Neuronal stem cell (in vitro differentiated cells): ENCODE results near the gene CDC26.
"Not testable (repeated sequence)": the region's sequence is repeated elsewhere in the genome, so short reads cannot be mapped to it uniquely, and the experiment has no call there.

ENCODE experiments used
- DNase-seq: peaks from one replicate; pipeline ENCODE4 v3.0.0-alpha.2; 2013; ENCODE audit warnings: low spot score
- H2AFZ ChIP-seq: one replicate; pipeline ENCODE4 v1.6.1; 2013; ENCODE audit warnings: mild to moderate bottlenecking, low read length, inconsistent platforms
- H2AK5ac ChIP-seq: 2 replicates; pipeline ENCODE4 v1.6.1; 2013; ENCODE audit warnings: low read depth, mild to moderate bottlenecking, inconsistent platforms, low read length, moderate library complexity, mixed read lengths
- H2BK120ac ChIP-seq: 2 replicates; pipeline ENCODE4 v1.6.1; 2013; ENCODE audit warnings: low read depth, mild to moderate bottlenecking, inconsistent platforms, low read length, moderate library complexity, mixed read lengths
- H2BK12ac ChIP-seq: one replicate; pipeline ENCODE4 v1.6.1; 2013; ENCODE audit warnings: low read length, inconsistent platforms
- H2BK15ac ChIP-seq: 2 replicates; pipeline ENCODE4 v1.6.1; 2013; ENCODE audit warnings: mild to moderate bottlenecking, low read length, inconsistent platforms, mixed read lengths
- H2BK5ac ChIP-seq: one replicate; pipeline ENCODE4 v1.6.1; 2013; ENCODE audit warnings: inconsistent platforms, mild to moderate bottlenecking, low read length, moderate library complexity
- H3K14ac ChIP-seq: one replicate; pipeline ENCODE4 v1.6.1; 2013; ENCODE audit warnings: low read length, inconsistent platforms
- H3K18ac ChIP-seq: 2 replicates; pipeline ENCODE4 v1.6.1; 2013; ENCODE audit warnings: low read length, inconsistent platforms
- H3K23ac ChIP-seq: 2 replicates; pipeline ENCODE4 v1.6.1; 2013; ENCODE audit warnings: low read depth, mild to moderate bottlenecking, mixed read lengths, low read length, inconsistent platforms; ENCODE audit not compliant: poor library complexity
- H3K27ac ChIP-seq: replicated peaks from 3 replicates; pipeline ENCODE4 v1.5.1; 2013; ENCODE audit warnings: low read length, inconsistent platforms
- H3K27me3 ChIP-seq, 3 experiments: 2 replicates each; pipeline ENCODE4 v1.6.1; 2013; ENCODE audit warnings: low read length in 3 of 3, mild to moderate bottlenecking in 2 of 3, inconsistent platforms in 1 of 3, low read depth in 1 of 3, mixed read lengths in 1 of 3, moderate library complexity in 1 of 3; ENCODE audit not compliant: control insufficient read depth in 3 of 3, insufficient read depth in 3 of 3
- H3K36me3 ChIP-seq, 2 donors: replicated peaks in 1 of 2; 2 replicates each; pipeline ENCODE4 v1.6.1; 2013; ENCODE audit warnings: low read length in 2 of 2; ENCODE audit not compliant: control insufficient read depth in 2 of 2, insufficient read depth in 2 of 2
- H3K4ac ChIP-seq: 2 replicates; pipeline ENCODE4 v1.6.1; 2013; ENCODE audit warnings: inconsistent platforms, mild to moderate bottlenecking, low read length, moderate library complexity
- H3K4me1 ChIP-seq, 2 donors: 1 replicate in 1 of 2; 2 replicates in 1 of 2; pipeline ENCODE4 v1.6.1; 2013; ENCODE audit warnings: low read length in 2 of 2, low read depth in 1 of 2; ENCODE audit not compliant: control insufficient read depth in 2 of 2, insufficient read depth in 1 of 2
- H3K4me2 ChIP-seq: one replicate; pipeline ENCODE4 v1.6.1; 2013; ENCODE audit warnings: mild to moderate bottlenecking, low read length, inconsistent platforms; ENCODE audit not compliant: insufficient read depth, poor library complexity, severe bottlenecking
- H3K4me3 ChIP-seq, 2 donors: 2 replicates each; pipeline ENCODE4 v1.5.1; 2013; ENCODE audit warnings: low read length in 2 of 2, mild to moderate bottlenecking in 2 of 2, inconsistent platforms in 1 of 2, moderate library complexity in 1 of 2
- H3K79me1 ChIP-seq: one replicate; pipeline ENCODE4 v1.6.1; 2013; ENCODE audit warnings: low read depth, mild to moderate bottlenecking, inconsistent platforms, low read length, moderate library complexity
- H3K9ac ChIP-seq: one replicate; pipeline ENCODE4 v1.6.1; 2013; ENCODE audit warnings: mild to moderate bottlenecking, low read depth, low read length, inconsistent platforms; ENCODE audit not compliant: poor library complexity
- H3K9me3 ChIP-seq, 2 donors: replicated peaks in 1 of 2; 2 replicates each; pipeline versions ENCODE3 to v1.6.1; 2013; ENCODE audit warnings: low read length in 2 of 2, mild to moderate bottlenecking in 2 of 2, inconsistent platforms in 1 of 2, low read depth in 1 of 2, mixed read lengths in 1 of 2, moderate library complexity in 1 of 2; ENCODE audit not compliant: control insufficient read depth in 2 of 2, insufficient read depth in 1 of 2
- H4K8ac ChIP-seq: one replicate; pipeline ENCODE4 v1.6.1; 2013; ENCODE audit warnings: low read depth, mild to moderate bottlenecking, inconsistent platforms, low read length, moderate library complexity
- H4K91ac ChIP-seq: one replicate; pipeline ENCODE4 v1.6.1; 2013; ENCODE audit warnings: low read length, low read depth, mild to moderate bottlenecking, inconsistent platforms; ENCODE audit not compliant: poor library complexity
- WGBS, 2 donors: extraction: QIAGEN DNeasy Blood & Tissue Kit; methylation state at CpG; one replicate each; pipeline ENCODE4 v1.1.7; 2013; ENCODE audit warnings: missing lambda C conversion rate in 2 of 2, mixed read lengths in 1 of 2; ENCODE audit not compliant: insufficient read length in 2 of 2, insufficient replicate concordance in 1 of 2; ENCODE audit errors: extremely low coverage in 2 of 2; 5-methylcytosine and 5-hydroxymethylcytosine counted together

CDC26 gene

GRCh38 chr9:113249661-113250060, 25.7 kb downstream of the CDC26 start:
- not testable (repeated sequence) for H3K36me3 ChIP-seq, H4K8ac ChIP-seq, DNase-seq, H2AFZ ChIP-seq, H3K4me2 ChIP-seq, H3K79me1 ChIP-seq, H3K27me3 ChIP-seq, H2BK15ac ChIP-seq, H2AK5ac ChIP-seq, H3K9me3 ChIP-seq, H3K27ac ChIP-seq, H3K4ac ChIP-seq, H2BK12ac ChIP-seq, H3K14ac ChIP-seq, H3K9ac ChIP-seq, H3K4me3 ChIP-seq, H4K91ac ChIP-seq, H2BK120ac ChIP-seq, H3K4me1 ChIP-seq, H3K23ac ChIP-seq, H2BK5ac ChIP-seq, H3K18ac ChIP-seq
- no CpG with 5 or more reads among the region's 2 CpGs for WGBS, 2 donors

- Histone ChIP-seq H4K91ac (no peak overlapping the region), H2BK5ac (no peak overlapping the region), H3K14ac (no peak overlapping the region), H3K23ac (no peak overlapping the region), H2BK120ac (no peak overlapping the region), H3K36me3 (no peaks in the 10 kb centered on the region), H3K4ac (no peak overlapping the region), H3K27ac (no peak overlapping the region), H3K9me3 (peaks cover 2% of the 10 kb centered on the region in 2 donors), H3K9ac (no peak overlapping the region), H3K4me1 (no peaks in the 10 kb centered on the region), H3K18ac (no peak overlapping the region), H2AFZ (no peak overlapping the region), H2BK12ac (no peak overlapping the region), H3K27me3 (no peaks in the 10 kb centered on the region), H4K8ac (no peak overlapping the region), H3K79me1 (no peaks in the 10 kb centered on the region), H3K4me2 (no peak overlapping the region), H3K4me3 (no peak overlapping the region), H2AK5ac (no peak overlapping the region), H2BK15ac (no peak overlapping the region)
- no peak for DNase-seq
Measured at GRCh38 chr9:113247640-113248039, 27.7 kb downstream of the CDC26 start.

GRCh38 chr9:113246928-113247327, 28.4 kb downstream of the CDC26 start:
- H3K79me1 ChIP-seq = no peaks in the 10 kb centered on the region
- no peak overlapping the region for H3K4me3 ChIP-seq
- H2AK5ac ChIP-seq = no peak overlapping the region
- H3K14ac ChIP-seq = no peak overlapping the region
- H3K23ac ChIP-seq = no peak overlapping the region
- H3K36me3 ChIP-seq = no peaks in the 10 kb centered on the region
- no peak overlapping the region for H3K18ac ChIP-seq
- no peak overlapping the region for H2AFZ ChIP-seq
- H4K91ac ChIP-seq = no peak overlapping the region
- no CpG with 5 or more reads among the region's 6 CpGs for WGBS, 2 donors
- no peak overlapping the region for H3K4me2 ChIP-seq
- peaks cover 2% of the 10 kb centered on the region in 2 donors for H3K9me3 ChIP-seq
- no peak overlapping the region for H4K8ac ChIP-seq
- no peak overlapping the region for H3K9ac ChIP-seq
- H3K27ac ChIP-seq = no peak overlapping the region
- no peak overlapping the region for H2BK120ac ChIP-seq
- DNase-seq = no peak
- no peaks in the 10 kb centered on the region for H3K27me3 ChIP-seq
- H2BK12ac ChIP-seq = no peak overlapping the region
- no peak overlapping the region for H3K4ac ChIP-seq
- H2BK15ac ChIP-seq = no peak overlapping the region
- H2BK5ac ChIP-seq = no peak overlapping the region
- no peaks in the 10 kb centered on the region for H3K4me1 ChIP-seq

- no peak overlapping the region for H3K27ac ChIP-seq
- H3K79me1 ChIP-seq = no peaks in the 10 kb centered on the region
- no peak overlapping the region for H3K23ac ChIP-seq
- H2BK12ac ChIP-seq = no peak overlapping the region
- H3K4me1 ChIP-seq = no peaks in the 10 kb centered on the region
- H2BK120ac ChIP-seq = no peak overlapping the region
- H2BK15ac ChIP-seq = no peak overlapping the region
- no peak overlapping the region for H2BK5ac ChIP-seq
- H4K8ac ChIP-seq = no peak overlapping the region
- H3K27me3 ChIP-seq = no peaks in the 10 kb centered on the region
- peaks cover 2% of the 10 kb centered on the region in 2 donors for H3K9me3 ChIP-seq
- H2AK5ac ChIP-seq = no peak overlapping the region
- H4K91ac ChIP-seq = no peak overlapping the region
- no peak overlapping the region for H3K4me2 ChIP-seq
- no peak overlapping the region for H3K18ac ChIP-seq
- H2AFZ ChIP-seq = no peak overlapping the region
- WGBS, 2 donors = no CpG with 5 or more reads among the region's 4 CpGs
- no peak overlapping the region for H3K14ac ChIP-seq
- no peak overlapping the region for H3K4ac ChIP-seq
- H3K9ac ChIP-seq = no peak overlapping the region
- H3K36me3 ChIP-seq = no peaks in the 10 kb centered on the region
- no peak overlapping the region for H3K4me3 ChIP-seq
- no peak for DNase-seq
Measured at GRCh38 chr9:113245894-113246293, 29.5 kb downstream of the CDC26 start.
